ENCODE measurements around the gene MMS22L. TPM values are rescaled to one million over a fixed set of nuclear protein-coding genes. Genes with fewer than 3 reads are reported as not detected.

Gene MMS22L
- total and polyA plus RNA-seq, 2 of the 13 experiments (the other 11 are each of a cell fraction or from before 2014, with no cell fraction given): 6.2 to 32.9 TPM

DNA sequence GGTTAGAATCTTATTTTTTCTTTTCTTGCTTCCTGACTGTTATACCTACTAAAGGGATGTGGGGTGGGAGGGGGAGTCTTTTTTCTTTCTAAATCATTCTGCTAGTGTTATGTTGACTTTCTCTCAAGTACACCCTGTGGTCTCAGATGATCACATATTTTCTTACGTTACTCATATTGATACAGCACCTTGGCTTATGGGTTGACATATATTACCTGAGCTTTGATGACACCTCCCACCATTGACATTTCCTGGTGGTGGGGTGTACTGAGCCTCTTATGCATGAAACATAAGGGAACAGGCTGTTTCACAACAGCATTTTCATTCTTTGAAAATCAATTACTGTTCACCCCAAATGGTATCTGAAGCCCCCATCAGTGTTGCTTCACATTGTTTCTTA lies 169.8 kb downstream of the MMS22L start:
- H3K36me3 ChIP-seq (replicated peaks in 1 of 2; ENCODE audit: control insufficient read depth in 1 of 2, insufficient read depth in 2 of 2, low read length in 2 of 2): no peaks in the 10 kb centered on the region
- no peaks in the 10 kb centered on the region for H3K4me1 ChIP-seq (ENCODE audit: insufficient read depth, low read length)
- no peak overlapping the region for H3K4me3 ChIP-seq (replicated peaks in 1 of 3; ENCODE audit: insufficient read depth in 1 of 3, low read depth in 2 of 3, low read length in 3 of 3)
- no peaks in the 10 kb centered on the region; a peak in 1 of 5 replicates for H3K27me3 ChIP-seq (ENCODE audit: control insufficient read depth in 1 of 2, insufficient read depth in 2 of 2, low read length in 2 of 2)
- FAIRE-seq: no peak
- H3K9ac ChIP-seq (ENCODE audit: insufficient read depth, low read depth, low read length): no peak overlapping the region
- intact Hi-C loops (cut with micrococcal nuclease; ENCODE audit: unreplicated experiment): no loop called here
- whole genome bisulfite sequencing (ENCODE audit: low lambda C conversion rate): 0% methylated on average over 1 of the region's 1 CpG
- POLR2A ChIA-PET: no interaction called here
- DNase-seq (ENCODE audit: low spot score): no peak
- CTCF ChIA-PET (ENCODE audit: low intra/inter-chr PET ratio, low total read pairs): no interaction called here
- no peaks in the 10 kb centered on the region for H3K79me2 ChIP-seq (ENCODE audit: insufficient read depth, low read length)
- no peaks in the 10 kb centered on the region; the same call in 1 of the 2 replicates for H4K20me1 ChIP-seq (ENCODE audit: insufficient read depth, low read length)
- no peak overlapping the region for H3K4me2 ChIP-seq (ENCODE audit: low read depth, low read length)
- ATAC-seq: no peak
- no TSS peak for BruUV-seq (replicated peaks)
- H3K27ac ChIP-seq (ENCODE audit: extremely low read length, insufficient read depth, low read length): no peak overlapping the region
- no peaks in the 10 kb centered on the region for H3K9me3 ChIP-seq (ENCODE audit: low read length)
- in situ Hi-C loops (cut with HindIII; ENCODE audit: extremely low pct_ligation_motif_present, low pct_unique_long_range_greater_than_20kb): no loop called here
- no peak overlapping the region for H2AFZ ChIP-seq (ENCODE audit: low read length)
- TF ChIP-seq, protein P1, sequence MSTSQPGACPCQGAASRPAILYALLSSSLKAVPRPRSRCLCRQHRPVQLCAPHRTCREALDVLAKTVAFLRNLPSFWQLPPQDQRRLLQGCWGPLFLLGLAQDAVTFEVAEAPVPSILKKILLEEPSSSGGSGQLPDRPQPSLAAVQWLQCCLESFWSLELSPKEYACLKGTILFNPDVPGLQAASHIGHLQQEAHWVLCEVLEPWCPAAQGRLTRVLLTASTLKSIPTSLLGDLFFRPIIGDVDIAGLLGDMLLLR (CRISPR knock-in tag; IDR thresholded peaks at IDR 0.05): no peak
- TF ChIP-seq EED (CRISPR knock-in tag; IDR thresholded peaks at IDR 0.05): no peak
- TF ChIP-seq, protein P2, sequence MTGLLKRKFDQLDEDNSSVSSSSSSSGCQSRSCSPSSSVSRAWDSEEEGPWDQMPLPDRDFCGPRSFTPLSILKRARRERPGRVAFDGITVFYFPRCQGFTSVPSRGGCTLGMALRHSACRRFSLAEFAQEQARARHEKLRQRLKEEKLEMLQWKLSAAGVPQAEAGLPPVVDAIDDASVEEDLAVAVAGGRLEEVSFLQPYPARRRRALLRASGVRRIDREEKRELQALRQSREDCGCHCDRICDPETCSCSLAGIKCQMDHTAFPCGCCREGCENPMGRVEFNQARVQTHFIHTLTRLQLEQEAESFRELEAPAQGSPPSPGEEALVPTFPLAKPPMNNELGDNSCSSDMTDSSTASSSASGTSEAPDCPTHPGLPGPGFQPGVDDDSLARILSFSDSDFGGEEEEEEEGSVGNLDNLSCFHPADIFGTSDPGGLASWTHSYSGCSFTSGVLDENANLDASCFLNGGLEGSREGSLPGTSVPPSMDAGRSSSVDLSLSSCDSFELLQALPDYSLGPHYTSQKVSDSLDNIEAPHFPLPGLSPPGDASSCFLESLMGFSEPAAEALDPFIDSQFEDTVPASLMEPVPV (CRISPR knock-in tag; IDR thresholded peaks at IDR 0.05): no peak
- TF ChIP-seq, protein P3, sequence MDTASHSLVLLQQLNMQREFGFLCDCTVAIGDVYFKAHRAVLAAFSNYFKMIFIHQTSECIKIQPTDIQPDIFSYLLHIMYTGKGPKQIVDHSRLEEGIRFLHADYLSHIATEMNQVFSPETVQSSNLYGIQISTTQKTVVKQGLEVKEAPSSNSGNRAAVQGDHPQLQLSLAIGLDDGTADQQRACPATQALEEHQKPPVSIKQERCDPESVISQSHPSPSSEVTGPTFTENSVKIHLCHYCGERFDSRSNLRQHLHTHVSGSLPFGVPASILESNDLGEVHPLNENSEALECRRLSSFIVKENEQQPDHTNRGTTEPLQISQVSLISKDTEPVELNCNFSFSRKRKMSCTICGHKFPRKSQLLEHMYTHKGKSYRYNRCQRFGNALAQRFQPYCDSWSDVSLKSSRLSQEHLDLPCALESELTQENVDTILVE (CRISPR knock-in tag; IDR thresholded peaks at IDR 0.05): no peak
- no peak for TF ChIP-seq TBP (CRISPR knock-in tag; IDR thresholded peaks at IDR 0.05)
- TF ChIP-seq, protein P4, sequence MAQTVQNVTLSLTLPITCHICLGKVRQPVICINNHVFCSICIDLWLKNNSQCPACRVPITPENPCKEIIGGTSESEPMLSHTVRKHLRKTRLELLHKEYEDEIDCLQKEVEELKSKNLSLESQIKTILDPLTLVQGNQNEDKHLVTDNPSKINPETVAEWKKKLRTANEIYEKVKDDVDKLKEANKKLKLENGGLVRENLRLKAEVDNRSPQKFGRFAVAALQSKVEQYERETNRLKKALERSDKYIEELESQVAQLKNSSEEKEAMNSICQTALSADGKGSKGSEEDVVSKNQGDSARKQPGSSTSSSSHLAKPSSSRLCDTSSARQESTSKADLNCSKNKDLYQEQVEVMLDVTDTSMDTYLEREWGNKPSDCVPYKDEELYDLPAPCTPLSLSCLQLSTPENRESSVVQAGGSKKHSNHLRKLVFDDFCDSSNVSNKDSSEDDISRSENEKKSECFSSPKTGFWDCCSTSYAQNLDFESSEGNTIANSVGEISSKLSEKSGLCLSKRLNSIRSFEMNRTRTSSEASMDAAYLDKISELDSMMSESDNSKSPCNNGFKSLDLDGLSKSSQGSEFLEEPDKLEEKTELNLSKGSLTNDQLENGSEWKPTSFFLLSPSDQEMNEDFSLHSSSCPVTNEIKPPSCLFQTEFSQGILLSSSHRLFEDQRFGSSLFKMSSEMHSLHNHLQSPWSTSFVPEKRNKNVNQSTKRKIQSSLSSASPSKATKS (CRISPR knock-in tag; IDR thresholded peaks at IDR 0.05): no peak
- TF ChIP-seq, protein P5, sequence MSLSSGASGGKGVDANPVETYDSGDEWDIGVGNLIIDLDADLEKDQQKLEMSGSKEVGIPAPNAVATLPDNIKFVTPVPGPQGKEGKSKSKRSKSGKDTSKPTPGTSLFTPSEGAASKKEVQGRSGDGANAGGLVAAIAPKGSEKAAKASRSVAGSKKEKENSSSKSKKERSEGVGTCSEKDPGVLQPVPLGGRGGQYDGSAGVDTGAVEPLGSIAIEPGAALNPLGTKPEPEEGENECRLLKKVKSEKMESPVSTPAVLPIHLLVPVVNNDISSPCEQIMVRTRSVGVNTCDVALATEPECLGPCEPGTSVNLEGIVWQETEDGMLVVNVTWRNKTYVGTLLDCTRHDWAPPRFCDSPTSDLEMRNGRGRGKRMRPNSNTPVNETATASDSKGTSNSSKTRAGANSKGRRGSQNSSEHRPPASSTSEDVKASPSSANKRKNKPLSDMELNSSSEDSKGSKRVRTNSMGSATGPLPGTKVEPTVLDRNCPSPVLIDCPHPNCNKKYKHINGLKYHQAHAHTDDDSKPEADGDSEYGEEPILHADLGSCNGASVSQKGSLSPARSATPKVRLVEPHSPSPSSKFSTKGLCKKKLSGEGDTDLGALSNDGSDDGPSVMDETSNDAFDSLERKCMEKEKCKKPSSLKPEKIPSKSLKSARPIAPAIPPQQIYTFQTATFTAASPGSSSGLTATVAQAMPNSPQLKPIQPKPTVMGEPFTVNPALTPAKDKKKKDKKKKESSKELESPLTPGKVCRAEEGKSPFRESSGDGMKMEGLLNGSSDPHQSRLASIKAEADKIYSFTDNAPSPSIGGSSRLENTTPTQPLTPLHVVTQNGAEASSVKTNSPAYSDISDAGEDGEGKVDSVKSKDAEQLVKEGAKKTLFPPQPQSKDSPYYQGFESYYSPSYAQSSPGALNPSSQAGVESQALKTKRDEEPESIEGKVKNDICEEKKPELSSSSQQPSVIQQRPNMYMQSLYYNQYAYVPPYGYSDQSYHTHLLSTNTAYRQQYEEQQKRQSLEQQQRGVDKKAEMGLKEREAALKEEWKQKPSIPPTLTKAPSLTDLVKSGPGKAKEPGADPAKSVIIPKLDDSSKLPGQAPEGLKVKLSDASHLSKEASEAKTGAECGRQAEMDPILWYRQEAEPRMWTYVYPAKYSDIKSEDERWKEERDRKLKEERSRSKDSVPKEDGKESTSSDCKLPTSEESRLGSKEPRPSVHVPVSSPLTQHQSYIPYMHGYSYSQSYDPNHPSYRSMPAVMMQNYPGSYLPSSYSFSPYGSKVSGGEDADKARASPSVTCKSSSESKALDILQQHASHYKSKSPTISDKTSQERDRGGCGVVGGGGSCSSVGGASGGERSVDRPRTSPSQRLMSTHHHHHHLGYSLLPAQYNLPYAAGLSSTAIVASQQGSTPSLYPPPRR (CRISPR knock-in tag; IDR thresholded peaks at IDR 0.05; ENCODE audit: borderline replicate concordance): no peak
- no peak for TF ChIP-seq SATB2 (CRISPR knock-in tag; IDR thresholded peaks at IDR 0.05)
- TF ChIP-seq, protein P6, sequence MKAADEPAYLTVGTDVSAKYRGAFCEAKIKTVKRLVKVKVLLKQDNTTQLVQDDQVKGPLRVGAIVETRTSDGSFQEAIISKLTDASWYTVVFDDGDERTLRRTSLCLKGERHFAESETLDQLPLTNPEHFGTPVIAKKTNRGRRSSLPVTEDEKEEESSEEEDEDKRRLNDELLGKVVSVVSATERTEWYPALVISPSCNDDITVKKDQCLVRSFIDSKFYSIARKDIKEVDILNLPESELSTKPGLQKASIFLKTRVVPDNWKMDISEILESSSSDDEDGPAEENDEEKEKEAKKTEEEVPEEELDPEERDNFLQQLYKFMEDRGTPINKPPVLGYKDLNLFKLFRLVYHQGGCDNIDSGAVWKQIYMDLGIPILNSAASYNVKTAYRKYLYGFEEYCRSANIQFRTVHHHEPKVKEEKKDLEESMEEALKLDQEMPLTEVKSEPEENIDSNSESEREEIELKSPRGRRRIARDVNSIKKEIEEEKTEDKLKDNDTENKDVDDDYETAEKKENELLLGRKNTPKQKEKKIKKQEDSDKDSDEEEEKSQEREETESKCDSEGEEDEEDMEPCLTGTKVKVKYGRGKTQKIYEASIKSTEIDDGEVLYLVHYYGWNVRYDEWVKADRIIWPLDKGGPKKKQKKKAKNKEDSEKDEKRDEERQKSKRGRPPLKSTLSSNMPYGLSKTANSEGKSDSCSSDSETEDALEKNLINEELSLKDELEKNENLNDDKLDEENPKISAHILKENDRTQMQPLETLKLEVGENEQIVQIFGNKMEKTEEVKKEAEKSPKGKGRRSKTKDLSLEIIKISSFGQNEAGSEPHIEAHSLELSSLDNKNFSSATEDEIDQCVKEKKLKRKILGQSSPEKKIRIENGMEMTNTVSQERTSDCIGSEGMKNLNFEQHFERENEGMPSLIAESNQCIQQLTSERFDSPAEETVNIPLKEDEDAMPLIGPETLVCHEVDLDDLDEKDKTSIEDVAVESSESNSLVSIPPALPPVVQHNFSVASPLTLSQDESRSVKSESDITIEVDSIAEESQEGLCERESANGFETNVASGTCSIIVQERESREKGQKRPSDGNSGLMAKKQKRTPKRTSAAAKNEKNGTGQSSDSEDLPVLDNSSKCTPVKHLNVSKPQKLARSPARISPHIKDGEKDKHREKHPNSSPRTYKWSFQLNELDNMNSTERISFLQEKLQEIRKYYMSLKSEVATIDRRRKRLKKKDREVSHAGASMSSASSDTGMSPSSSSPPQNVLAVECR (CRISPR knock-in tag; IDR thresholded peaks at IDR 0.05; ENCODE audit: borderline replicate concordance): no peak

All from HepG2 (cell line).